Effector CD8-positive, alpha-beta T cell (primary cell): Measurements from ENCODE around the gene CDK5RAP3.
"Not testable (repeated sequence)": the region's sequence is repeated elsewhere in the genome, so short reads cannot be mapped to it uniquely, and the experiment has no call there.

Source experiments
- DNase-seq: peaks from one replicate; lab custom pipeline; 2025; lab: John Stamatoyannopoulos, UW

The CDK5RAP3 gene

GRCh38 chr17:47998044-47998443 is 27.1 kb downstream of the CDK5RAP3 start:
- no peak for DNase-seq

GRCh38 chr17:47999582-47999981 is 28.7 kb downstream of the CDK5RAP3 start:
- DNase-seq = no peak

GRCh38 chr17:48001197-48001596 is 30.3 kb downstream of the CDK5RAP3 start:
- no peak for DNase-seq

- DNase-seq = not testable (repeated sequence)
Observed at GRCh38 chr17:48001657-48002056, 30.7 kb downstream of the CDK5RAP3 start.

GRCh38 chr17:48002266-48002915 is 31.5 kb downstream of the CDK5RAP3 start:
- no peak for DNase-seq

GRCh38 chr17:48002916-48003416 is 32.1 kb downstream of the CDK5RAP3 start:
- no peak for DNase-seq

GRCh38 chr17:48003417-48004151 is 32.7 kb downstream of the CDK5RAP3 start:
- no peak for DNase-seq

- DNase-seq = no peak
Observed at GRCh38 chr17:48004983-48005382, 34.1 kb downstream of the CDK5RAP3 start.

- no peak for DNase-seq
Observed at GRCh38 chr17:48006936-48007709, 36.2 kb downstream of the CDK5RAP3 start.

GRCh38 chr17:48010193-48010592 is 39.3 kb downstream of the CDK5RAP3 start:
- no peak for DNase-seq

GRCh38 chr17:48011405-48012150 is 40.7 kb downstream of the CDK5RAP3 start:
- DNase-seq = no peak

- peak; percentile 38 for DNase-seq
Observed at GRCh38 chr17:48012151-48012520, 41.2 kb downstream of the CDK5RAP3 start.

GRCh38 chr17:48012654-48013053 is 41.7 kb downstream of the CDK5RAP3 start:
- no peak for DNase-seq

- DNase-seq = no peak
Observed at GRCh38 chr17:48013876-48014594, 43.1 kb downstream of the CDK5RAP3 start.

GRCh38 chr17:48014595-48015111 is 43.7 kb downstream of the CDK5RAP3 start:
- DNase-seq = no peak

- DNase-seq = no peak
Observed at GRCh38 chr17:48016112-48016511, 45.2 kb downstream of the CDK5RAP3 start.

GRCh38 chr17:48017817-48018158 is 46.9 kb downstream of the CDK5RAP3 start:
- not testable (repeated sequence) for DNase-seq

- no peak for DNase-seq
Observed at GRCh38 chr17:48021934-48022333, 51.0 kb downstream of the CDK5RAP3 start.

- DNase-seq = no peak
Observed at GRCh38 chr17:48022901-48023300, 52.0 kb downstream of the CDK5RAP3 start.

- peak; percentile 22 for DNase-seq
Observed at GRCh38 chr17:48023400-48024148, 52.7 kb downstream of the CDK5RAP3 start.
